Gastrocnemius medialis (tissue), 4 donors: ENCODE results near the gene ACOT7. TPM values are rescaled to one million over a fixed set of nuclear protein-coding genes. Genes with fewer than 3 reads are reported as not detected.

Source experiments
- ATAC-seq, 2 donors: fragments of 150-250 bp; one replicate each; pipeline ENCODE4 v1.9.1; 2016
- DNase-seq, 2 donors: peaks; one replicate each; pipeline ENCODE4 v3.0.0-alpha.2; 2019
- H3K27ac ChIP-seq, 4 donors: fragments of 200-600 bp; sonication (generic); 1 replicate in 1 of 4; 2 replicates in 3 of 4; pipeline ENCODE4 v1.5.1; 2016 to 2018; ENCODE audit warnings: mild to moderate bottlenecking in 2 of 4, moderate library complexity in 1 of 4
- H3K27me3 ChIP-seq, 3 donors: fragments of 200-600 bp; sonication (generic) in 2 of 3; 1 replicate in 1 of 3; 2 replicates in 2 of 3; pipeline versions ENCODE4 v1.5.1 to v1.6.0; 2016 to 2019; ENCODE audit warnings: mild to moderate bottlenecking in 1 of 3, moderate library complexity in 1 of 3
- H3K36me3 ChIP-seq, 2 donors: fragments of 200-600 bp; sonication (generic) in 1 of 2; one replicate each; pipeline ENCODE4 v1.5.1; 2017 to 2018
- H3K4me1 ChIP-seq, 2 donors: fragments of 200-600 bp; sonication (generic) in 1 of 2; one replicate each; pipeline ENCODE4 v1.5.1; 2016 to 2017; ENCODE audit warnings: mild to moderate bottlenecking in 2 of 2
- H3K4me3 ChIP-seq, 4 donors: fragments of 200-600 bp; sonication (generic) in 3 of 4; 1 replicate in 1 of 4; 2 replicates in 3 of 4; pipeline ENCODE4 v1.5.1; 2016 to 2019; ENCODE audit warnings: mild to moderate bottlenecking in 2 of 4
- H3K9me3 ChIP-seq, 3 donors: fragments of 200-600 bp; sonication (generic) in 2 of 3; 1 replicate in 1 of 3; 2 replicates in 2 of 3; pipeline ENCODE4 v1.5.1; 2016 to 2019
- CTCF ChIP-seq, 5 experiments: fragments of 450-650 bp in 3 of 5; fragments of 200-600 bp in 2 of 5; sonication (generic) in 2 of 5; IDR thresholded peaks in 4 of 5; conservative IDR thresholded peaks in 1 of 5; 1 replicate in 4 of 5; 2 replicates in 1 of 5; pipeline ENCODE4 v1.5.1; 2016 to 2019; ENCODE audit warnings: antibody characterized with exemption in 5 of 5, mild to moderate bottlenecking in 3 of 5, moderate library complexity in 3 of 5
- POLR2A ChIP-seq, 2 donors: fragments of 450-650 bp; IDR thresholded peaks; one replicate each; pipeline ENCODE4 v1.6.1; 2017; ENCODE audit warnings: antibody characterized with exemption in 2 of 2, mild to moderate bottlenecking in 2 of 2, moderate library complexity in 2 of 2
- in situ Hi-C, 4 donors: fragments of 200-750 bp; cut with MboI; loops; one replicate each; pipeline versions ENCODE4 v1.15.0 to v1.8.0; 2017; ENCODE audit warnings: low sequenced_read_pairs in 4 of 4
- intact Hi-C: fragments of 100-400 bp; cut with DNase I; formaldehyde crosslinking; loops from one replicate; pipeline ENCODE4 v1.15.1; 2023; ENCODE audit warnings: low total_unique reads
- total RNA-seq, 4 donors: library from RNA; depleted of rRNA; stranded (reverse); fragments of >200 nt; gene quantifications; one replicate each; pipeline versions ENCODE4 v1.1.0 to v1.2.3, GENCODE V29; 2016

ACOT7 gene
- total RNA-seq, 4 donors from 2014 or later = 1.3 to 5.8 (median 3.2) TPM

GRCh38 chr1:6262555-6263420 lies 130.8 kb downstream of the ACOT7 start:
- intact Hi-C loops (no loop called here), in situ Hi-C loops (no loop called here)
- Histone ChIP-seq H3K27ac (peak overlapping the region in 2 of 4 donors; percentile 34 to 44), H3K4me3 (no peak overlapping the region), H3K27me3 (peaks cover 30 to 51% (median 44%) of the 10 kb centered on the region in 3 donors), H3K36me3 (no peaks in the 10 kb centered on the region), H3K9me3 (no peaks in the 10 kb centered on the region), H3K4me1 (peaks cover 0 to 16% of the 10 kb centered on the region in 2 donors)
- no peak for ATAC-seq
- TF ChIP-seq CTCF (IDR thresholded peaks at IDR 0.05 in 4 of 5, conservative IDR thresholded peaks at IDR 0.05 in 1 of 5) (no peak), POLR2A (IDR thresholded peaks at IDR 0.05) (no peak)
- peak; percentile 19 to 32 for DNase-seq

- Histone ChIP-seq H3K27ac (peak overlapping the region in 1 of 4 donors; percentile 66), H3K27me3 (peaks cover 30 to 51% (median 44%) of the 10 kb centered on the region in 3 donors), H3K9me3 (no peaks in the 10 kb centered on the region), H3K4me3 (peak overlapping the region in 3 of 4 donors; percentile 38 to 54 (median 44)), H3K4me1 (peaks cover 0 to 16% of the 10 kb centered on the region in 2 donors), H3K36me3 (no peaks in the 10 kb centered on the region)
- in situ Hi-C loops = no loop called here
- no peak for TF ChIP-seq POLR2A (IDR thresholded peaks at IDR 0.05)
- TF ChIP-seq CTCF (IDR thresholded peaks at IDR 0.05 in 4 of 5, conservative IDR thresholded peaks at IDR 0.05 in 1 of 5) = no peak
- no peak for DNase-seq
- intact Hi-C loops = no loop called here
- ATAC-seq = no peak
These were observed 132.0 kb downstream of the ACOT7 start for GRCh38 chr1:6261615-6261995.

GRCh38 chr1:6260961-6261614 lies 132.5 kb downstream of the ACOT7 start, which contains the start of gene GPR153:
TSS of gene GPR153 (minus strand) at chr1:6261098. CDS start at chr1:6254905, 6,193 bp downstream.
- DNase-seq (no peak), ATAC-seq (peak in 1 of 2 donors; percentile 25)
- Histone ChIP-seq H3K4me3 (peak within 1 kb of the TSS; percentile 49 to 56 (median 54)), H3K4me1 (peaks cover 0 to 16% of the 10 kb centered on the region in 2 donors), H3K27me3 (peaks cover 30 to 51% (median 44%) of the 10 kb centered on the region in 3 donors), H3K36me3 (no peaks in the 10 kb centered on the region), H3K9me3 (no peaks in the 10 kb centered on the region), H3K27ac (peak within 1 kb of the TSS; percentile 33 to 66 (median 48))
- TF ChIP-seq POLR2A (IDR thresholded peaks at IDR 0.05) (peak in 1 of 2 donors; percentile 31), CTCF (IDR thresholded peaks at IDR 0.05 in 4 of 5, conservative IDR thresholded peaks at IDR 0.05 in 1 of 5) (no peak)
- intact Hi-C loops = no loop called here
- in situ Hi-C loops = no loop called here

- peak overlapping the region; percentile 33 to 61 (median 42) for H3K27ac ChIP-seq
- ATAC-seq = peak in 1 of 2 donors; percentile 5
- DNase-seq = no peak
- in situ Hi-C loops = no loop called here
- peak overlapping the region; percentile 49 to 56 (median 54) for H3K4me3 ChIP-seq
- no peaks in the 10 kb centered on the region for H3K36me3 ChIP-seq
- intact Hi-C loops = no loop called here
- H3K9me3 ChIP-seq = no peaks in the 10 kb centered on the region
- TF ChIP-seq POLR2A (IDR thresholded peaks at IDR 0.05) (no peak), CTCF (IDR thresholded peaks at IDR 0.05 in 4 of 5, conservative IDR thresholded peaks at IDR 0.05 in 1 of 5) (no peak)
- H3K27me3 ChIP-seq = peaks cover 30 to 51% (median 44%) of the 10 kb centered on the region in 3 donors
- H3K4me1 ChIP-seq = peaks cover 0 to 16% of the 10 kb centered on the region in 2 donors
These were observed 133.1 kb downstream of the ACOT7 start for GRCh38 chr1:6260433-6260934.
